HEK293T (cell line): ENCODE data around the gene GPR152.

Experiments
- BHLHE40 ChIP-seq: fragments of 450-650 bp; IDR thresholded peaks from 2 replicates; pipeline ENCODE4 v1.6.1; 2016; ENCODE audit warnings: mild to moderate bottlenecking, moderate library complexity, borderline replicate concordance
- ELF4 ChIP-seq: fragments of 450-650 bp; IDR thresholded peaks from 2 replicates; pipeline ENCODE4 v1.6.1; 2017; ENCODE audit warnings: antibody characterized with exemption
- FOXK2 ChIP-seq: fragments of 450-650 bp; IDR thresholded peaks from 2 replicates; pipeline ENCODE4 v1.6.1; 2016; ENCODE audit warnings: mild to moderate bottlenecking
- FOXM1 ChIP-seq: fragments of 450-650 bp; IDR thresholded peaks from 2 replicates; pipeline ENCODE4 v1.6.1; 2017; ENCODE audit warnings: mild to moderate bottlenecking, borderline replicate concordance
- TARDBP ChIP-seq: fragments of 450-650 bp; IDR thresholded peaks from 2 replicates; pipeline ENCODE4 v1.6.1; 2016

GRCh38 chr11:67407688-67408163 lies 44.8 kb downstream of the GPR152 start:
- TF ChIP-seq ELF4 (no peak), TARDBP (no peak), FOXK2 (no peak), FOXM1 (no peak), BHLHE40 (no peak)
